ENCODE measurements around the gene EXTL1. TPM values are rescaled to one million over a fixed set of nuclear protein-coding genes. Genes with fewer than 3 reads are reported as not detected.

EXTL1 gene
- total RNA-seq, 2 donors from 2014 or later = 3.3 to 3.7 TPM

DNA sequence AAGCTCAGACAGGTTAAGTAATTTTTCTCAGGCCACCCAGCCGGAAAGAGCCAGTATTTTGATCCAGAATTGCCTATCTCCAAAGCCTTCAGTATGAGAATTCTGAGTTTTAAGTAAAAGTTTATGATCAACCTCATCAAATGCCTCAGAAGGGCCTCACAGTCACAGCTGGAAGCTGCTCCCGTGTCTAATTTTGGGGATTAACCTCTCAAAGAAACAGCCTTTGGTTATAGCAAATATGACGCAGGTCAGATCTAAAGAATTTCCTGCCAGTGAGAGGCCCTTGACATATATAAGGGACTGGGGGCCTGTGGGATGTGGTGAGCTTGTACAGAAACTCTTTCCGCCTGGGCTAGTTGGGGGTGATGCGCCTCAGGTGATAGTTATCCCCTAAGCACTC, 2.3 kb downstream of the EXTL1 start:
- Histone ChIP-seq H3K27me3 (ENCODE audit: control insufficient read depth, insufficient read depth, low read length, poor library complexity, severe bottlenecking) (no peaks in the 10 kb centered on the region), H3K4me1 (ENCODE audit: control insufficient read depth, insufficient read depth, low read length) (peaks cover 2% of the 10 kb centered on the region), H3K4me3 (ENCODE audit: low read length) (no peak overlapping the region), H3K27ac (ENCODE audit: low read depth, low read length) (no peak overlapping the region), H3K36me3 (ENCODE audit: control insufficient read depth, insufficient read depth, low read length) (no peaks in the 10 kb centered on the region), H3K9me3 (ENCODE audit: control insufficient read depth, low read length) (no peaks in the 10 kb centered on the region), H3K9ac (ENCODE audit: extremely low read depth, low read length, poor library complexity, severe bottlenecking) (no peak overlapping the region)
- no peak overlapping the region for H3K4me3 Mint-ChIP-seq
- H3K27ac Mint-ChIP-seq = no peak overlapping the region
- H3K36me3 Mint-ChIP-seq (ENCODE audit: low read depth) = no peaks in the 10 kb centered on the region
- WGBS, 2 experiments (ENCODE audit: insufficient coverage in 1 of 2, insufficient read length in 1 of 2) = 88 to 94% methylated on average over 3 to 5 of the region's 5 CpGs
- no peak for DNase-seq
- peaks cover 15% of the 10 kb centered on the region for H3K4me1 Mint-ChIP-seq
- TF ChIP-seq, protein P1, sequence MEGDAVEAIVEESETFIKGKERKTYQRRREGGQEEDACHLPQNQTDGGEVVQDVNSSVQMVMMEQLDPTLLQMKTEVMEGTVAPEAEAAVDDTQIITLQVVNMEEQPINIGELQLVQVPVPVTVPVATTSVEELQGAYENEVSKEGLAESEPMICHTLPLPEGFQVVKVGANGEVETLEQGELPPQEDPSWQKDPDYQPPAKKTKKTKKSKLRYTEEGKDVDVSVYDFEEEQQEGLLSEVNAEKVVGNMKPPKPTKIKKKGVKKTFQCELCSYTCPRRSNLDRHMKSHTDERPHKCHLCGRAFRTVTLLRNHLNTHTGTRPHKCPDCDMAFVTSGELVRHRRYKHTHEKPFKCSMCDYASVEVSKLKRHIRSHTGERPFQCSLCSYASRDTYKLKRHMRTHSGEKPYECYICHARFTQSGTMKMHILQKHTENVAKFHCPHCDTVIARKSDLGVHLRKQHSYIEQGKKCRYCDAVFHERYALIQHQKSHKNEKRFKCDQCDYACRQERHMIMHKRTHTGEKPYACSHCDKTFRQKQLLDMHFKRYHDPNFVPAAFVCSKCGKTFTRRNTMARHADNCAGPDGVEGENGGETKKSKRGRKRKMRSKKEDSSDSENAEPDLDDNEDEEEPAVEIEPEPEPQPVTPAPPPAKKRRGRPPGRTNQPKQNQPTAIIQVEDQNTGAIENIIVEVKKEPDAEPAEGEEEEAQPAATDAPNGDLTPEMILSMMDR (conservative IDR thresholded peaks at IDR 0.05) = no peak
- peaks cover 2% of the 10 kb centered on the region for H3K27me3 Mint-ChIP-seq (ENCODE audit: insufficient read depth)
- H3K9me3 Mint-ChIP-seq = no peaks in the 10 kb centered on the region

DNA sequence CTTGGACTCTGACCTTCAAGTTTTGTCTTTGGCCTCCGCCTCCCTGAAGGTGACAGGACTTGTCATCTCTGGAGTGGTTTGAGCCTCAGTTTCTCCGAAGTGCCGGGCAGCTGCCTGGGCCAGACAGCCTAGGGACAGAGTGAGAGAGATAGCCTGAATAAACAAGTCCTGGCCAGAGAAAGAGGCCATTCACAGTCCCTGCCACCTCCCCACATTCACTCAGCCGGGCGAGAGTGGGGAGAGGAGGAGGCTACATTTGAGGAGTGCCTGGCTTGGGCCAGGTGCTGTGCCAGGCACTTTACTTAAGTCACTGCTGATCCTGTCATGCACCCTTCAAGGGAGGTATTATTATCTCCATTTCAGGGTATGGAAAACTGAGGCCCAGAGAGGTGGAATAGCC, 3.5 kb downstream of the EXTL1 start:
- Mint-ChIP-seq H3K27ac (no peak overlapping the region), H3K27me3 (ENCODE audit: insufficient read depth) (peaks cover 2% of the 10 kb centered on the region), H3K36me3 (ENCODE audit: low read depth) (no peaks in the 10 kb centered on the region), H3K4me3 (no peak overlapping the region), H3K9me3 (no peaks in the 10 kb centered on the region), H3K4me1 (peaks cover 13% of the 10 kb centered on the region)
- no peaks in the 10 kb centered on the region for H3K27me3 ChIP-seq (ENCODE audit: control insufficient read depth, insufficient read depth, low read length, poor library complexity, severe bottlenecking)
- DNase-seq = no peak
- H3K9me3 ChIP-seq (ENCODE audit: control insufficient read depth, low read length) = no peaks in the 10 kb centered on the region
- H3K4me1 ChIP-seq (ENCODE audit: control insufficient read depth, insufficient read depth, low read length) = peaks cover 2% of the 10 kb centered on the region
- TF ChIP-seq, protein P1 (conservative IDR thresholded peaks at IDR 0.05) = no peak
- WGBS, 2 experiments (ENCODE audit: insufficient coverage in 1 of 2, insufficient read length in 1 of 2) = 80 to 97% methylated on average over 1 to 5 of the region's 5 CpGs
- no peak overlapping the region for H3K27ac ChIP-seq (ENCODE audit: low read depth, low read length)
- H3K9ac ChIP-seq (ENCODE audit: extremely low read depth, low read length, poor library complexity, severe bottlenecking) = no peak overlapping the region
- H3K4me3 ChIP-seq (ENCODE audit: low read length) = no peak overlapping the region
- no peaks in the 10 kb centered on the region for H3K36me3 ChIP-seq (ENCODE audit: control insufficient read depth, insufficient read depth, low read length)

DNA sequence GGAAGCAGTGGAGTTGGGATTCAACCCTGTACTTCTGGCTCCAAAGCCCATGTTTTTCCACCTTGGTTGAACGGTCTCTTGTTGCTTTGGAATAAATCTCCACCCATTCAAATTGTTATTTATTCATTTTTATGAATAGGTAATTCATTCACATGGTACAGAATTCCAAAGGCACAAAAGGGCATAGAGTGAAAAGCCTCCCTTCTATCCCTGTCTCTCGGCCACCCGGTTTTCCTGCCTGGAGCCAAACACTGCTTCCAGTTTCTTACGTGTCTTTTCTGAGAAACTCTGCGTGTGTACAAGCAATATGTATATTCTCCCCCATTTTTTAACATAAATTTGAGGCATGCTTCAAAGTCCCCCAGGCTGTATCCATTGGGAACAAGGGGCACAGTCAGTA, 3.9 kb downstream of the EXTL1 start:
- H3K27ac Mint-ChIP-seq = no peak overlapping the region
- no peak for DNase-seq
- H3K36me3 Mint-ChIP-seq (ENCODE audit: low read depth) = no peaks in the 10 kb centered on the region
- H3K4me1 Mint-ChIP-seq = peaks cover 13% of the 10 kb centered on the region
- no peaks in the 10 kb centered on the region for H3K27me3 ChIP-seq (ENCODE audit: control insufficient read depth, insufficient read depth, low read length, poor library complexity, severe bottlenecking)
- peaks cover 1% of the 10 kb centered on the region for H3K4me1 ChIP-seq (ENCODE audit: control insufficient read depth, insufficient read depth, low read length)
- H3K27ac ChIP-seq (ENCODE audit: low read depth, low read length) = no peak overlapping the region
- no peaks in the 10 kb centered on the region for H3K27me3 Mint-ChIP-seq (ENCODE audit: insufficient read depth)
- TF ChIP-seq, protein P1 (conservative IDR thresholded peaks at IDR 0.05) = no peak
- no peak overlapping the region for H3K4me3 ChIP-seq (ENCODE audit: low read length)
- no peak overlapping the region for H3K4me3 Mint-ChIP-seq
- no peaks in the 10 kb centered on the region for H3K9me3 ChIP-seq (ENCODE audit: control insufficient read depth, low read length)
- WGBS, 2 experiments (ENCODE audit: insufficient coverage in 1 of 2, insufficient read length in 1 of 2) = 83 to 96% methylated on average over 4 to 5 of the region's 5 CpGs
- no peak overlapping the region for H3K9ac ChIP-seq (ENCODE audit: extremely low read depth, low read length, poor library complexity, severe bottlenecking)
- H3K9me3 Mint-ChIP-seq = no peaks in the 10 kb centered on the region
- no peaks in the 10 kb centered on the region for H3K36me3 ChIP-seq (ENCODE audit: control insufficient read depth, insufficient read depth, low read length)

Data from endodermal cell (in vitro differentiated cells).